ENCODE results near the gene ROPN1L.

ROPN1L gene

DNA sequence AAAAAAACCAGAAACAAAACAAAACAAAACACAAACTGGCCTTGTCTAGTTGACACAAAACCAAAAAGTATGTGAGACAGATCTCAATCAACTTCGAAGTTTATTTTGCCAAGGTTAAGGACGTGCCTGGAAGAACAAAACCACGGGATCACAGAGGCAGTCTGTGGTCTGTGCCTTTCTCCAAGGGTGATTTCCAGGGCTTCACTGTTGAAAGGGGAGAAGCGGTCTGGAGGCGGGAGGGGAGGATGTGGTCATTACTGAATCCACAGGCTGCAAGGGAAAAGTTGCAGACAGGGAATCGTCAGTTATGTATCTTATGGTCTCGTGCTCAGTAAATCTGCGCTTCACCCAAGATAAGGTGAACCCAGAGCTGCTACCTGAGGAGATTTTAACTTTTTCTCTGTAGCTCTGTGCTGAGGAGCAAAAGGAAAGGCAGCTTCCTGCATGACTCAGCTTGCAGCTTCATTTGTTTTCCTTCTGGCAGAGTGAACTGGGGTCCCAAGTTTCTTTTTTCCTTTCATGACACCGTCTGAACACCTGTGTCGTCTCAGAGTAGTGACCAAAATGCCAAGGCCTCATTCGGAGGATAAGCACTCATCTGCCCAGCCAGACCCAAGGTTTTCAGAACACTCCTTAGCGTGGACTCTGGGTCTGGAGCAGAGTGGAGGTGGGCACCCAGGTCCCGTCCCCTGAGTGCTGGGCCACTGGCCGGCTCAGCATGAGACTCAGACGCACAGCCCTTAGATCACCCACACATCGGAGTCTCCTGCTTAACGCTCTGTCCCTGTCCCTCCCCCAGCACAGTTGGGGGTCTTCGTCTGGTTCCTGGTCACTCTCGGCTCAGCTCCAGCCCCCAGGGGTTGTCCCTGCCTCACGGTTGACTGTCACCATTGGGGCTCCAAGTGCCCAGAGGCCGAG, 25.9 kb downstream of the ROPN1L start:
- no peak overlapping the region for H3K27ac ChIP-seq (ENCODE audit: low read depth, low read length)
- no peak overlapping the region; the same call in 1 of the 2 replicates for H3K4me3 ChIP-seq (ENCODE audit: low read depth, low read length)
- no peaks in the 10 kb centered on the region for H3K27me3 ChIP-seq (ENCODE audit: insufficient read depth, low read length)
- peak overlapping the region; percentile 39 for H2AFZ ChIP-seq (ENCODE audit: low read length, unreplicated experiment)
- H3K4me1 ChIP-seq (ENCODE audit: control insufficient read depth, insufficient read depth, low read length, unreplicated experiment) = peaks cover 17% of the 10 kb centered on the region
- no peaks in the 10 kb centered on the region for H3K36me3 ChIP-seq (ENCODE audit: insufficient read depth, low read length)
- no peaks in the 10 kb centered on the region for H3K79me2 ChIP-seq (ENCODE audit: control insufficient read depth, insufficient read depth, low read length, unreplicated experiment)

DNA sequence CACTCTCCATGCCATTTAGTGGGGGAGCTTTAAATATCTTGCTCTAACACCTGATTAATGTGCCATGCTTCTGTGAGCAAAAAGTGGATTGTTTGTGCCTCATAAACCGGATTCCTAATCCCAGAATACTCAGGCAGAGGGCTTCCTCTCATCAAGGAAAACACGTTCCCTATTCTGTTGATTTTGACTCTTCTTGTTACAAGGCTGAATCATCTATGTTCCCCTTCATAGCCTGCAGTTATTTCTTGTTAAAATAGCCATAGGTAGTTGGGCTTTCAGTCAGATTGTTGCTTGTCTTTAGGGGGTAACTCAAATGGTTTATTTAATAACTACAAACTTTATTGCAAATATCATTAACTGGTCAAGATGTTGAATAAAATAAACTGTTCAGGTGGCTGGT, 26.6 kb downstream of the ROPN1L start:
- H3K4me3 ChIP-seq (ENCODE audit: low read depth, low read length) = no peak overlapping the region
- H3K79me2 ChIP-seq (ENCODE audit: control insufficient read depth, insufficient read depth, low read length, unreplicated experiment) = no peaks in the 10 kb centered on the region
- H3K27ac ChIP-seq (ENCODE audit: low read depth, low read length) = no peak overlapping the region
- no peaks in the 10 kb centered on the region for H3K36me3 ChIP-seq (ENCODE audit: insufficient read depth, low read length)
- H3K27me3 ChIP-seq (ENCODE audit: insufficient read depth, low read length) = no peaks in the 10 kb centered on the region
- no peak overlapping the region for H2AFZ ChIP-seq (ENCODE audit: low read length, unreplicated experiment)
- peaks cover 17% of the 10 kb centered on the region for H3K4me1 ChIP-seq (ENCODE audit: control insufficient read depth, insufficient read depth, low read length, unreplicated experiment)

DNA sequence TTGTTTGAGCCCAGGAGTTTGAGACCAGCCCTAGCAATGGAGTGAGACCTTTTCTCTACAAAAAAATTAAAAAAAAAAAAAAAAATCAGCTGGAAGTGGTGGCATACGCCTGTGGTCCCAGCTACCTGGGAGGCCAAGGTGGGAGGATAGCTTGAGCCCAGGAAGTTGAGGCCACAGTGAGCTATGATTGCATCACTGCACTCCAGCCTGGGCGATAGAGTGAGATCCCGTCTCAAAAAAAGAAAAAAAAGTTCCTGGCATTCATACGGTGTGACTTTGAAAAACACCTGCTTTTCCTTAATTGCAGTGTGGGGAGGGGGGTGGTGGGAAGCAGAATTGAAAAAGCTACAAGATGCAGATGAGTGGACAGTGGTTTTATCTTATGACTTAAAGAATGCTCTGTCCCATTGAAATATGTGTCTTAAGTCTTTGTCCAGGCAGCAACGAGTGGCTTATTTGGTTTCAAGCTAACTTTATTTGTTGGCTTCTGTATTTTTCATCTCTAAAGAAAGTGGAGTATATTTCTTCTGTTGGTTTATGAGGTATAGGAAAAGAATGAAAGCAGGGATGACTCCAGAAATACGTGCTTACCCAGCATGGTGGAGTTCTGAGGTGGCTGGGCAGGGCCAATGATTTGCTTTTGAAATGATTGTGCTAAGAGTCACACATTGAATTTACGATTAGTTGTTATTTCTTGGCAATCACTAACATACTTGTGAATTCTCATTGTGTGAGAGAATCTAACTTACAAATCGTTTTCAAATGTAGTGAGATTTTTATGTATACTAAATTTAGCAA, 27.8 kb downstream of the ROPN1L start:
- no peaks in the 10 kb centered on the region for H3K36me3 ChIP-seq (ENCODE audit: insufficient read depth, low read length)
- no peak overlapping the region for H3K27ac ChIP-seq (ENCODE audit: low read depth, low read length)
- H2AFZ ChIP-seq (ENCODE audit: low read length, unreplicated experiment) = no peak overlapping the region
- H3K27me3 ChIP-seq (ENCODE audit: insufficient read depth, low read length) = no peaks in the 10 kb centered on the region
- H3K4me1 ChIP-seq (ENCODE audit: control insufficient read depth, insufficient read depth, low read length, unreplicated experiment) = peaks cover 19% of the 10 kb centered on the region
- no peak overlapping the region for H3K4me3 ChIP-seq (ENCODE audit: low read depth, low read length)
- no peaks in the 10 kb centered on the region for H3K79me2 ChIP-seq (ENCODE audit: control insufficient read depth, insufficient read depth, low read length, unreplicated experiment)

DNA sequence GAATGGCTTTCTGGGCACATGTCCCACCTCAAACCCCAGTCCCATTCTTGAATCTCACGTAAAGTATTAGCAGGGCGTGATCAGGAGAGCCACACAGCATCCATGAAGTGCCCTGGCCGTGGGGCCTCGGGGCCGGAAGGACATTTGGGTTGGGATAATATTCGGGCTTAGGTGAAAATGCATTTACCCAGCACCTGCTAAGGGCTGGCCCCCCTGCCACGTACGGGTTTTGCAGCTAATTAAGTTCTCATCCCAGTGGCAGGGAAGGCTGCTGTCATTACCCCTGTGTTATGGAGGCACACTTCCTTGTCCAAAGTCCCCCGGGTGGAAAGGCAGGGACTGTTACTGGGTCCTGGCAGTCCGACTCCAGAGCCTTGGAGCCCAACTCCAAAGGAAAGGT, 29.0 kb downstream of the ROPN1L start:
- H3K36me3 ChIP-seq (ENCODE audit: insufficient read depth, low read length) = no peaks in the 10 kb centered on the region
- H3K79me2 ChIP-seq (ENCODE audit: control insufficient read depth, insufficient read depth, low read length, unreplicated experiment) = no peaks in the 10 kb centered on the region
- H3K4me3 ChIP-seq (ENCODE audit: low read depth, low read length) = no peak overlapping the region
- H3K4me1 ChIP-seq (ENCODE audit: control insufficient read depth, insufficient read depth, low read length, unreplicated experiment) = peaks cover 25% of the 10 kb centered on the region
- no peaks in the 10 kb centered on the region for H3K27me3 ChIP-seq (ENCODE audit: insufficient read depth, low read length)
- H2AFZ ChIP-seq (ENCODE audit: low read length, unreplicated experiment) = no peak overlapping the region
- H3K27ac ChIP-seq (ENCODE audit: low read depth, low read length) = no peak overlapping the region

DNA sequence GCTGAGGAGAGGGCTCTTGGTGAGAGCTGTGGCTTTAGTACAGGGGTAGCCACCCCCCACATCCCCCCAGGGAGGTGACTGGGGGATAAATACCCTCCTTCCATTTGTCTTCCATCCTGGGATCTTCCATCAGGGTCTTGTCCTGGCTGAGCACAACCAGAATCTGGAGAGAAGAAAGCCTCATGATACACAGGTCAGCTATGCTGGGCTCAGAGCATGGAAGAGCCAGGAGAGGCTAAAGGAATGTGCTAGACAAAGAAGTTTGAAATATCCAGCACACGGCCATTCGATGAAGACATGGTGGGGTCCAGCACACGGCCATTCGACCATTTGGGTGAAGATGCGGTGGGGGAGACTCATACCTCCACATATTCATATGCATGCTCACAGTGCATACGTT, 30.0 kb downstream of the ROPN1L start:
- no peaks in the 10 kb centered on the region for H3K36me3 ChIP-seq (ENCODE audit: insufficient read depth, low read length)
- H2AFZ ChIP-seq (ENCODE audit: low read length, unreplicated experiment) = no peak overlapping the region
- H3K27ac ChIP-seq (ENCODE audit: low read depth, low read length) = no peak overlapping the region
- H3K27me3 ChIP-seq (ENCODE audit: insufficient read depth, low read length) = no peaks in the 10 kb centered on the region
- H3K79me2 ChIP-seq (ENCODE audit: control insufficient read depth, insufficient read depth, low read length, unreplicated experiment) = no peaks in the 10 kb centered on the region
- H3K4me3 ChIP-seq (ENCODE audit: low read depth, low read length) = no peak overlapping the region
- peaks cover 24% of the 10 kb centered on the region for H3K4me1 ChIP-seq (ENCODE audit: control insufficient read depth, insufficient read depth, low read length, unreplicated experiment)

DNA sequence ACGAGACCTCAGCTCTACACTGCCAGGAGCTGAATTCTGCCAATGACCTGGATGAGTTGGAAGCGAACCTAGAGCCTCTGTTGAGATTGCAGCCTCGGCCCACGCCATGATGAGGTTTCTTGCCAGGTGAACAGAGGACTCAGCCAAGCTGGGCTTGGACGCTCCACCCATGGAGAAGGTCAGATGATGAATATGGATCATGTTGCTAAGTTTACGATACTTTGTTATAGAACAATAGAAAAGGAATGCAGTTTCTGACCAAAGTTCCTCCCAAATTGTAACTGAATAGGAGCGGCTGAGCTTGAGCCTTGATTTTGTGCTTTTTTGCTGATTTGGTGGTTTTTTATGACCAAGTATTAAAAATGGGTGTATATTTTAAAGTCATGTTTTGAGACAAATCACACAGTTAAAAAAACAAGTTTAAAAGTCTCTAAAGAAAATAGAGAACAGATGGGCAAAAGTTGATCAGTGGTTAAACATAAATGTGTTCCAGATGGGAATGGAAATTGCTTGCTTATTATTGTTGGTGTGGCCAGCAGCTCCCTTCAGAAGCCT, 32.9 kb downstream of the ROPN1L start:
- no peaks in the 10 kb centered on the region for H3K79me2 ChIP-seq (ENCODE audit: control insufficient read depth, insufficient read depth, low read length, unreplicated experiment)
- no peak overlapping the region for H3K4me3 ChIP-seq (ENCODE audit: low read depth, low read length)
- peaks cover 23% of the 10 kb centered on the region for H3K4me1 ChIP-seq (ENCODE audit: control insufficient read depth, insufficient read depth, low read length, unreplicated experiment)
- no peaks in the 10 kb centered on the region for H3K27me3 ChIP-seq (ENCODE audit: insufficient read depth, low read length)
- no peaks in the 10 kb centered on the region for H3K36me3 ChIP-seq (ENCODE audit: insufficient read depth, low read length)
- no peak overlapping the region for H3K27ac ChIP-seq (ENCODE audit: low read depth, low read length)
- H2AFZ ChIP-seq (ENCODE audit: low read length, unreplicated experiment) = no peak overlapping the region

DNA sequence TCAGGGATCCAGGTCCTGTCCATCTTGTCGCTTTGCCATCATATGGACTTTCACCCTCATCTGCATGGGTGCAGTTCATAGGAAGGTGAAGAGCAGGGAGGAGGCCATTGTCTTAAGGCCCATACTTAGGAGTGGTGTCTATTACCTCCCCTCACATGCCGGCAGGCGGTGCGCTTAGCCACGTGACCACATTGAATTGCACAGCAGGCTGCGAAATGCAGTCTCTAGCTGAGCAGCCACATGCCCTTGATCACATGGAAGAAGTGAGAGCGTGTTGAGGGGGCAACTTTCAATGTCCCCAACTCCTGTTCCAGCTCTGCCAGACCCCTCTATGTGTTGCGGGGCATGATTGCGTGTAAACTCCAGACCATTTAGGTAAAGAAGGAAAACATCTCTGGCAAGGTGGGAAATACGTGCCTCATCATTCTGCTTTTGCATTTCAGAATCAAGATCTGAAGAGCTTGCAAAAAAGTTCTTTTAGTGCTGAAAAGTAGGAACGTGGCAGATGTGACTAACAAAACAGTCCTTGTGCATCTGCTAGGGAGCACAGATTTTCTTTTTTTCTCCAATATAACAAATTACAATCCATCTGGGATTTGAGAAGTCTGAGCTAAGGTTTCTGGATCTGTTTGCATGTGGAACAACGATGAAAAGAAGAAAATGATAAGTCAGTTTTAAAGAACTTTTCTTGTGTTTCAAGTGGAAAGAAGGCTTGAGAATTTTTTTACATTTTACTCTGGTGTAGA, 34.4 kb downstream of the ROPN1L start:
- H3K79me2 ChIP-seq (ENCODE audit: control insufficient read depth, insufficient read depth, low read length, unreplicated experiment) = no peaks in the 10 kb centered on the region
- H3K27me3 ChIP-seq (ENCODE audit: insufficient read depth, low read length) = no peaks in the 10 kb centered on the region
- no peak overlapping the region for H3K4me3 ChIP-seq (ENCODE audit: low read depth, low read length)
- H3K27ac ChIP-seq (ENCODE audit: low read depth, low read length) = no peak overlapping the region
- H3K36me3 ChIP-seq (ENCODE audit: insufficient read depth, low read length) = no peaks in the 10 kb centered on the region
- no peak overlapping the region for H2AFZ ChIP-seq (ENCODE audit: low read length, unreplicated experiment)
- peaks cover 24% of the 10 kb centered on the region for H3K4me1 ChIP-seq (ENCODE audit: control insufficient read depth, insufficient read depth, low read length, unreplicated experiment)

DNA sequence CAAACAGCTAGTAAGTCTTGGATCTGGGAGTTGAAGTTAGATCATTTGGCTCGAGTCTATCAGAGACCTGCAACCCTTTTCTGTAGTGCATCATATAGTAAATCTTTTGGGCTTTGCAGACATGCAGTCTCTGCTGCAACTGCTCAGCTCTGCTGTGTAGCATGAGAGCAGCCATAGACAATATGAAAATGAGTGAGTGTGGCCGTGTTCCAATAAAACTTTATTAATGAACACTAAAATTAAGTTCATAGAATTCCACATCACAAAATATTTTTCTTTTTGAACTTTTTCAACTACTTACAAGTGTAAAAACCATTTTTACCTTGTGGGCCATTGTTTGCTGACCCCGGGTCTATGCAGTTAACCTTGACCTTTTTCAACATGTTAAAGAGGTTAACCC, 35.2 kb downstream of the ROPN1L start:
- Histone ChIP-seq H3K4me3 (ENCODE audit: low read depth, low read length) (no peak overlapping the region), H3K4me1 (ENCODE audit: control insufficient read depth, insufficient read depth, low read length, unreplicated experiment) (peaks cover 24% of the 10 kb centered on the region), H2AFZ (ENCODE audit: low read length, unreplicated experiment) (no peak overlapping the region), H3K36me3 (ENCODE audit: insufficient read depth, low read length) (no peaks in the 10 kb centered on the region), H3K79me2 (ENCODE audit: control insufficient read depth, insufficient read depth, low read length, unreplicated experiment) (no peaks in the 10 kb centered on the region), H3K27ac (ENCODE audit: low read depth, low read length) (no peak overlapping the region), H3K27me3 (ENCODE audit: insufficient read depth, low read length) (no peaks in the 10 kb centered on the region)

DNA sequence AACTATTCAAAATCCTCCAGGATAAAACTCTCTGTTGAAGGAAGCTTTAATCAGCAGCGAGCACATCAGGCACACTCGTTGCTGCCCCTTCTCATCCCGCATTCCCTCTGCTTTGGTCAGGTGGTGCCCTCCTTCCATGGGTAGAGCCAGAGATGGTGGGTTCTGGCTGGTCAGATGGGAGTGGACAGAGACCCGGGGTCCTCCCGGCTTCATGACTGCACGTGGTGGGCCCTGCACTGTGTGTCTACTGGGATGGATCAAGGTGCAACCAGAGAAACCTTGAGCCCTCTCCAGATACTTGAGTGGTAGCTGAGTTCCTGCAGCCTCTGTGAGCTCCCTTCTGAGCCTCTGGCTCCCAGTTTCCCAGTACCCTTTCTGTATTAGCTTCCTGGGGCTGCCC, 36.3 kb downstream of the ROPN1L start:
- Histone ChIP-seq H3K27me3 (ENCODE audit: insufficient read depth, low read length) (no peaks in the 10 kb centered on the region), H3K4me3 (ENCODE audit: low read depth, low read length) (no peak overlapping the region), H3K27ac (ENCODE audit: low read depth, low read length) (no peak overlapping the region), H3K36me3 (ENCODE audit: insufficient read depth, low read length) (no peaks in the 10 kb centered on the region), H3K79me2 (ENCODE audit: control insufficient read depth, insufficient read depth, low read length, unreplicated experiment) (no peaks in the 10 kb centered on the region), H2AFZ (ENCODE audit: low read length, unreplicated experiment) (no peak overlapping the region), H3K4me1 (ENCODE audit: control insufficient read depth, insufficient read depth, low read length, unreplicated experiment) (peaks cover 24% of the 10 kb centered on the region)

DNA sequence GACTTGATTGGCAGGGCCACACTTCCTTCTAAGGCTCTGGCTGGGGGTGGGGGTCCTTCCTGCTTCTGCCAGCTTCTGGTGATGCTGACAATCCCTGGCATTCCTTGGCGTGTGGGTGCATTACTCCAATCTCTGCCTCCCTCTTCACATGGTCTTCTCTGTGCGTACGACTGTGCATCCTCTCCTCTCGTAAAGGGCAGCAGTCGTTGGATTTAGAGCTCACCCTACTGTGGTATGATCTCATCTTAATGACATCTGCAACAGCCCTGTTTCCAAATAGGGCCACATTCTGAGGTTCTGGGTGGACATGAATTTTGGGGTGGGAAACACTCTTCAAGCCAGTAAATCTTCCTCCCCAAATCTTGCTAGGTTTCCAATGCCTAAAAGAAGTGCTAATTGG, 36.8 kb downstream of the ROPN1L start:
- no peak overlapping the region for H3K4me3 ChIP-seq (ENCODE audit: low read depth, low read length)
- no peaks in the 10 kb centered on the region for H3K36me3 ChIP-seq (ENCODE audit: insufficient read depth, low read length)
- no peaks in the 10 kb centered on the region for H3K27me3 ChIP-seq (ENCODE audit: insufficient read depth, low read length)
- no peaks in the 10 kb centered on the region for H3K79me2 ChIP-seq (ENCODE audit: control insufficient read depth, insufficient read depth, low read length, unreplicated experiment)
- H3K4me1 ChIP-seq (ENCODE audit: control insufficient read depth, insufficient read depth, low read length, unreplicated experiment) = peaks cover 24% of the 10 kb centered on the region
- peak overlapping the region; percentile 3; the same call in 1 of the 2 replicates for H3K27ac ChIP-seq (ENCODE audit: low read depth, low read length)
- no peak overlapping the region for H2AFZ ChIP-seq (ENCODE audit: low read length, unreplicated experiment)
